Activated CD8-positive, alpha-beta memory T cell treated with anti-CD3 and anti-CD28 coated beads, Interleukin-2, amount 10 ng/mL, durations not matched to agents 7 days and 5 days (primary cell): ENCODE results near the gene STAT6. TPM values are rescaled to one million over a fixed set of nuclear protein-coding genes. Genes with fewer than 3 reads are reported as not detected.

Experiments used
- ATAC-seq: fragments of 150-1000 bp; cut with Tn5 transposase; one replicate; pipeline ENCODE4 v1.10.0; 2021; ENCODE audit warnings: moderate library complexity
- CTCF ChIA-PET: fragments of 350-600 bp; sonication (Branson Sonifier 250); formaldehyde crosslinking; loops from one replicate; lab custom pipeline; 2021; ENCODE audit warnings: antibody characterized with exemption; lab: Charles Lee
- DNase-seq: peaks from one replicate; pipeline ENCODE4 v3.0.0-alpha.2; 2020
- H3K27ac Mint-ChIP-seq: one replicate; pipeline ENCODE4 v1.8.0; 2021; ENCODE audit warnings: mild to moderate bottlenecking, mixed read lengths
- H3K27me3 Mint-ChIP-seq: one replicate; pipeline ENCODE4 v1.8.0; 2021; ENCODE audit warnings: mixed read lengths
- H3K36me3 Mint-ChIP-seq: one replicate; pipeline ENCODE4 v1.8.0; 2021; ENCODE audit warnings: mild to moderate bottlenecking, mixed read lengths
- H3K4me1 Mint-ChIP-seq: one replicate; pipeline ENCODE4 v1.8.0; 2021; ENCODE audit warnings: mixed read lengths
- H3K4me3 Mint-ChIP-seq: one replicate; pipeline ENCODE4 v1.8.0; 2021; ENCODE audit warnings: mild to moderate bottlenecking, moderate library complexity, mixed read lengths
- H3K9me3 Mint-ChIP-seq: one replicate; pipeline ENCODE4 v1.8.0; 2022; ENCODE audit warnings: low read depth, mixed read lengths
- total RNA-seq, 2 experiments: library from RNA; stranded (reverse); gene quantifications; one replicate each; pipeline ENCODE4 v1.2.3, GENCODE V29; 2021

The STAT6 gene
- total RNA-seq, 2 experiments from 2014 or later: 99.1 to 104 TPM

DNA sequence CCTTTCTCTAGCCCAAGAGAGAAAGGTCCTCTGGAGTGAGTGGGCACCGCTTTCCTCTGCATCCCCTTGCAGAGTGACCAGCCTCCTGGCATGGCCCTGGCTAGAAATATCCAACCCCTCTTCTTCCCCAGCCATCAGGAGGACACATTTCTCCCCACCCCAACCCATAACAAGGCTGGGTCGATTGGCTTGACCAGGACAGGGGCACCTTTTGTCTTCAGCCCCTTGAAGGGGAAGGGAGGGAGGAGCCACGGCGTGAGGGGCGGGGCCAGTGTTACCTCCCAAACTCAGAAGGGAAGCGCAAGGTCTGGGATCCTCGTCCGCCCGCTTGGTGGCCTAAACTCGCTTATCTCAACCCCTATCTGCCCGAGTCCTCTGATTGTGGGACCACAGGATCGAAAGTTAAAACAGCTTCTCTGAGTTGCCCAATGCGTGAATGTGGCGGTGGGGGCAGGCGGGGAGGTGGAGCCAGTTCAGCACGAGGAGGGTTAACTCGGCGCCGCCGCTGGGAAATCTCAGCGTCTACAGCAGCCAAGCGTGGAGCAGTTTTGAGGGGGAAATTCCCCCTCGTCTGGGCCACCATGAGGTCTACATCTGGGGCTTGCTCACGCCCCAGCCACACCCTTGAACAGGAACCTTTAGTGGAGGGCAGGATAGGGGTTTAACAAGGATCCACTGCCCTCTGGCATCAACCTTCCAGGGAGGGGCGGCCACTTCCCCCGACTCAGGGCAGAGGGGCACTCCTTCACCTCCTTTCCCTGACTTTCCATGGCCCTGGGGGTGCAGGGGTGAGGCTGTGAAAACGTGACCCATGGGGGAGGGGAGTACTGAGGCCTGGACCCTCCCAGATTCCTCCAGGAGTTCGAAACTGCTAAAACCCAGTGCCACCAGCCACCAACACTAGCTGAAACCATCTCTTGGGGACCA lies 795 bp downstream of the STAT6 start:
- Mint-ChIP-seq H3K27me3 (no peaks in the 10 kb centered on the region), H3K9me3 (no peaks in the 10 kb centered on the region), H3K4me1 (peaks cover 29% of the 10 kb centered on the region), H3K36me3 (peaks cover 6% of the 10 kb centered on the region), H3K4me3 (peak overlapping the region; percentile 95), H3K27ac (peak overlapping the region; percentile 96)
- peak; percentile 87 for DNase-seq
- ATAC-seq: peak; percentile 40
- CTCF ChIA-PET: interaction anchor here (1.1 to 9.6 kb wide), 22 partner anchors 11 to 133 kb away, joined by 3 to 263 read pairs (median 18); partner anchors contain the start of genes LRP1, MYO1A, NAB2 and NEMP1

- CTCF ChIA-PET: interaction anchor here (1.1 to 9.6 kb wide), 9 partner anchors 15 to 129 kb away, joined by 3 to 263 read pairs (median 34); partner anchors contain the start of genes LRP1, NAB2 and NEMP1
- no peak for ATAC-seq
- no peak for DNase-seq
- peaks cover 11% of the 10 kb centered on the region for H3K36me3 Mint-ChIP-seq
- peak overlapping the region; percentile 96 for H3K27ac Mint-ChIP-seq
- peak overlapping the region; percentile 95 for H3K4me3 Mint-ChIP-seq
- H3K9me3 Mint-ChIP-seq: no peaks in the 10 kb centered on the region
- H3K27me3 Mint-ChIP-seq: no peaks in the 10 kb centered on the region
- H3K4me1 Mint-ChIP-seq: peaks cover 34% of the 10 kb centered on the region
Measured at GRCh38 chr12:57109207-57110103, 1.7 kb downstream of the STAT6 start.

- DNase-seq (no peak), ATAC-seq (no peak)
- no peaks in the 10 kb centered on the region for H3K27me3 Mint-ChIP-seq
- no peak overlapping the region for H3K27ac Mint-ChIP-seq
- H3K4me1 Mint-ChIP-seq: peaks cover 35% of the 10 kb centered on the region
- CTCF ChIA-PET: interaction anchor here (0.9 to 9.6 kb wide), 5 partner anchors 14 to 75 kb away, joined by 3 to 202 read pairs (median 7); partner anchors contain the start of genes NAB2 and NEMP1
- H3K9me3 Mint-ChIP-seq: no peaks in the 10 kb centered on the region
- H3K4me3 Mint-ChIP-seq: no peak overlapping the region
- H3K36me3 Mint-ChIP-seq: peaks cover 11% of the 10 kb centered on the region
Measured at GRCh38 chr12:57107456-57108155, 3.6 kb downstream of the STAT6 start.

GRCh38 chr12:57106021-57106708 lies 5.0 kb downstream of the STAT6 start:
- H3K4me3 Mint-ChIP-seq: no peak overlapping the region
- ATAC-seq: no peak
- peaks cover 34% of the 10 kb centered on the region for H3K4me1 Mint-ChIP-seq
- H3K36me3 Mint-ChIP-seq: peaks cover 11% of the 10 kb centered on the region
- no peaks in the 10 kb centered on the region for H3K27me3 Mint-ChIP-seq
- CTCF ChIA-PET: interaction anchor here (0.7 to 9.6 kb wide), 5 partner anchors 12 to 105 kb away, joined by 3 to 202 read pairs (median 7); partner anchors contain the start of genes NAB2 and NEMP1
- H3K9me3 Mint-ChIP-seq: no peaks in the 10 kb centered on the region
- H3K27ac Mint-ChIP-seq: no peak overlapping the region
- no peak for DNase-seq

DNA sequence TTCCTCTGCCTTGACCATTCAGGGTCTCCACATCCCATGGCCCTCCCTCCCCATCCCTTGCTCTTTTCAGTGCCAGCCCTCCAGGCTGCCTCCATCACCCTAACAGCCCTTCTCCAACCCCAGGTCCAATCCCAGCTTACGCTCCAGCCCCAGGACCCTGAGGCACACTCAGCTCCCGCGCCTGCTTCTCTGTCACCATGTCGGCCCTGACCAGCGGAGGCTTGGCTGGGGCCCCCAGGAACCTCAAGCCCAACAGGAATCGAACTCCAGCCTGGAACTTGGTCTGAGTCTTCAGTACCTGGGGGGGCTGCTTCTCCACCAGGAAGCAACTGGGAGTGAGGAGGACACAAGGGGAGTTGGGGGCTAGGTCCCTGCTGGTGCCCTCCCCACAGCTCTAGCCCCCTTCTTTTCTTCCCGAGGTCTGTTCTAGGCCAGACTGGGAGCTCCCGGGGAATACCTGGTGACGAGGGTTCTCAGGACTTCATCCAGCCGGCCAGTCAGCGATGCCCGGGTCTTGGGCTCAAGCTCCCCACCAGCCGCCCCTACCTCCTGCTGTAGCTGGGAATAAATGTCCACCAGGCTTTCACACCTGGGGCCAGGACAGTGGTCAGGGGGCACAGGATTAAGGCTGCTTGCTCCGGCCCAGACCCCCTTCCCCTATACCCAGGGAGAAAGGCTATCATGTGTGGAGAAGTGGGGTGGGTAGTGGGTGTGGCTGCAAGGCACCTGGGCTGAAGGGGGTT lies 6.0 kb downstream of the STAT6 start:
- no peak for DNase-seq
- ATAC-seq: no peak
- Mint-ChIP-seq H3K27ac (peak overlapping the region; percentile 22), H3K4me3 (no peak overlapping the region), H3K27me3 (no peaks in the 10 kb centered on the region), H3K4me1 (peaks cover 36% of the 10 kb centered on the region), H3K9me3 (no peaks in the 10 kb centered on the region), H3K36me3 (peaks cover 9% of the 10 kb centered on the region)
- CTCF ChIA-PET: interaction anchor here (1.8 to 9.6 kb wide), 3 partner anchors 11 to 36 kb away, joined by 6 to 202 read pairs (median 7); partner anchors contain the start of gene NAB2

DNA sequence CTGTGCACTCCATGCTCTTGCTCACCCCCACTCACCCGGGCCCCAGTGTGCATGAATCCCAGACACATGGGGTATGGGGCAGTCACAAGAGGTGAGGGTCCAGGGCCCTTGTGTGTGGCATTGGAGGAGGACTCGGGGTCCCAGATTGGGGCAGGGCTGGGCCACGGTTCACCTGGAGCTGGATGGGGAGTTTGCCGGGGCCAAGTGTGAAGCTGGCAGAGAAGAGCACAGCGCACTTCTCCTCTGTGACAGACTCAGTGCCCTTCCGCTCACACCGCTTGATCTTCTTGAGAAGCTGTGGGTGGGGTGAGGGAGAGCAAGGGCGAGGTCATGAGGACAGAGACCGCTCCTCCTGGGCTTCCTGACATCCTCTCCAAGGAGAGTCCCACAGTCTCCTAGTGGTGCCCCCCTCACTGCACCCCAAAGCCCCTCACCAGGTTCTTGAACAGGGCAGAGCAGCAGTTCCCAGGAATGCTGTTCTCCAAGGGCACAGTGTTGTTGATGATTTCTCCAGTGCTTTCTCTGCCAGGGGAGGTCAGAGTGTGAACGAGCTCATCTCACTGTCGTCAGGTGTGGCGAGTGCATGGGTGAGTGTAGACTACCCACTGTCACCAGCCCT lies 6.8 kb downstream of the STAT6 start:
- ATAC-seq: no peak
- Mint-ChIP-seq H3K27ac (peak overlapping the region; percentile 22), H3K27me3 (no peaks in the 10 kb centered on the region), H3K36me3 (peaks cover 10% of the 10 kb centered on the region), H3K4me1 (peaks cover 29% of the 10 kb centered on the region), H3K4me3 (no peak overlapping the region), H3K9me3 (no peaks in the 10 kb centered on the region)
- DNase-seq: no peak
- CTCF ChIA-PET: interaction anchor here (0.9 to 9.6 kb wide), 3 partner anchors 10 to 35 kb away, joined by 3 to 202 read pairs (median 6); partner anchors contain the start of gene NAB2

DNA sequence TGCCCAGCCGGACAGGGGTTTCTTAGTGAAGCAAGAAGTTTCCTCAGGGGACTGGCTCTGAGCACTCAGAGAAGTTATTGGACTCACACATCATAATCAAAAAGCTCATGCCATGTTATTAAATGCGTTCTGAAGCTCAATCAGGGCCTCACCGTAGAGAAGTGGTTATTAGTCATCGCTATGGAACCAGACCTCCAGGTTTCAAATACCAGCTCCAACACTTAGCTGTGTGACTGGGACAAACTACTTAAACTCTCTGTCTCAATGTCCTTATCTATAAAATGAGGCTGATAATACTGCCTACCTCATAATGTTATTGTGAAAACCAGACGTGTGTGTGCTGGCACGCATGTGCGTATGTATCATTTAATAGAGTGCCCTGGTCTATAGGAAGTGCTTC lies 7.3 kb downstream of the STAT6 start:
- H3K4me1 Mint-ChIP-seq: peaks cover 29% of the 10 kb centered on the region
- H3K9me3 Mint-ChIP-seq: no peaks in the 10 kb centered on the region
- DNase-seq: no peak
- H3K4me3 Mint-ChIP-seq: no peak overlapping the region
- H3K36me3 Mint-ChIP-seq: peaks cover 11% of the 10 kb centered on the region
- H3K27ac Mint-ChIP-seq: no peak overlapping the region
- no peak for ATAC-seq
- H3K27me3 Mint-ChIP-seq: no peaks in the 10 kb centered on the region
- CTCF ChIA-PET: interaction anchor here (0.9 to 9.6 kb wide), 4 partner anchors 10 to 34 kb away, joined by 3 to 202 read pairs (median 4); partner anchors contain the start of genes NAB2 and NEMP1

GRCh38 chr12:57101892-57102695 lies 9.1 kb downstream of the STAT6 start:
- ATAC-seq: no peak
- peaks cover 32% of the 10 kb centered on the region for H3K4me1 Mint-ChIP-seq
- peak overlapping the region; percentile 60 for H3K27ac Mint-ChIP-seq
- H3K4me3 Mint-ChIP-seq: no peak overlapping the region
- peaks cover 10% of the 10 kb centered on the region for H3K36me3 Mint-ChIP-seq
- DNase-seq: no peak
- H3K9me3 Mint-ChIP-seq: no peaks in the 10 kb centered on the region
- no peaks in the 10 kb centered on the region for H3K27me3 Mint-ChIP-seq
- CTCF ChIA-PET: interaction anchor here (1.0 to 16.0 kb wide), 5 partner anchors 6 to 93 kb away, joined by 3 to 202 read pairs (median 5); partner anchors contain the start of gene STAT6

DNA sequence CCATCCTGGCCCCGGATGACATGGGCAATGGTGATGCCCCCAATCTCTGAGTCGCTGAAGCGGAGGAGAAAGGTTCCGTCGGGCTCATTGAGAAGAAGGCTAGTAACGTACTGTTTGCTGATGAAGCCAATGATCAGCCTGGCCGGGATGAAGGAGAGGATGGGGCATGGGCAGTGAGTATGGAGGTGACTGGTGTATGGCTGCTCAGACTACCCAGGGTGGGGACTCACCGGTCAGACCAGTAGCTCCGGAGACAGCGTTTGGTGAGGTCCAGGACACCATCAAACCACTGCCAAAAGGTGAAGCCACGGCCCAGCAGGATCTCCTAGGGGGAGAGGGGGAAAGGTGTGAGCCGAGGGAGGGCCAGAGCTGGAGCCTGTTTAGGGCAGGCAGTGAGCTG lies 11.4 kb downstream of the STAT6 start:
- CTCF ChIA-PET: interaction anchor here (0.7 to 16.0 kb wide), 6 partner anchors 8 to 120 kb away, joined by 3 to 202 read pairs (median 4); partner anchors contain the start of genes NAB2 and STAT6
- Mint-ChIP-seq H3K9me3 (no peaks in the 10 kb centered on the region), H3K27ac (no peak overlapping the region), H3K4me3 (no peak overlapping the region), H3K4me1 (peaks cover 34% of the 10 kb centered on the region), H3K27me3 (no peaks in the 10 kb centered on the region), H3K36me3 (peaks cover 5% of the 10 kb centered on the region)
- DNase-seq (no peak), ATAC-seq (no peak)

GRCh38 chr12:57099047-57099714 lies 12.0 kb downstream of the STAT6 start:
- ATAC-seq (no peak), DNase-seq (no peak)
- Mint-ChIP-seq H3K4me3 (no peak overlapping the region), H3K27ac (peak overlapping the region; percentile 30), H3K4me1 (peaks cover 35% of the 10 kb centered on the region), H3K27me3 (no peaks in the 10 kb centered on the region), H3K9me3 (no peaks in the 10 kb centered on the region), H3K36me3 (peaks cover 2% of the 10 kb centered on the region)
- CTCF ChIA-PET: interaction anchor here (1.2 to 16.0 kb wide), 7 partner anchors 9 to 98 kb away, joined by 3 to 202 read pairs (median 4); partner anchors contain the start of genes NAB2 and STAT6
